HG02610 (cell line): ENCODE data around the gene ROR1.

Experiments used
- ATAC-seq: cut with Tn5 transposase; IDR thresholded peaks from one replicate; pipeline ENCODE4 v1.9.1; 2021; ENCODE audit warnings: mild to moderate bottlenecking, moderate library complexity; ENCODE audit not compliant: unreplicated experiment

ROR1 gene

GRCh38 chr1:64001038-64001437, 227.2 kb downstream of the ROR1 start:
- no peak for ATAC-seq

DNA sequence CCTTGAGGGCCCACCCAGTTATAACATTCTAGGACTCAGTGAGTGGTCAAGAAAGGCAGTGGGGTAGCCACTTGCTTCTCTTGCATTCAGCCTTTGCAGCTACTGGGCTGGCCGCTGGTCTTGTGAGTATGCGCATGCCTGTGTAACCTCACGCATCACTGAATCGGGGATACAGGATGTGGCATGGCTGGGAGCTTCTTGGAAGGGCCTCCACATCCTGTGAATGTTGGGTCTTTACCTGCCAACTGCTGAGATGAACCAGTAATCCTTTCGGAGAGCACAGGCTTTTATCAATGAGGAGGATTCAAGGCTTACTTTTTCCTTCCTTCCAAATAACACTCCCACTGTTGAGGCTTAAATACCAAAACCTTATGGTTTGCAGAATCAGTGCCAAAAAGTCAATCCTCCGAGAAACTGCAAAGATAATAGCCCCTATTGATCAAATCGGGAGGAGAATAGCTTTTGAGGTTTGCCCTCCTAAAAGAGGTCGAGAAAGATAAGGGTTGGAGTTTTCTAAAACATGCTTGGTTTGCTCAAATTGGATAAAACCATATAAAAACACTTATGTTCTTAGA, 230.7 kb downstream of the ROR1 start:
- no peak for ATAC-seq

GRCh38 chr1:64005801-64006200, 232.0 kb downstream of the ROR1 start:
- no peak for ATAC-seq

- ATAC-seq: no peak
These were observed 232.6 kb downstream of the ROR1 start for GRCh38 chr1:64006276-64007051.

- ATAC-seq: no peak
These were observed 236.5 kb downstream of the ROR1 start for GRCh38 chr1:64010316-64010715.

DNA sequence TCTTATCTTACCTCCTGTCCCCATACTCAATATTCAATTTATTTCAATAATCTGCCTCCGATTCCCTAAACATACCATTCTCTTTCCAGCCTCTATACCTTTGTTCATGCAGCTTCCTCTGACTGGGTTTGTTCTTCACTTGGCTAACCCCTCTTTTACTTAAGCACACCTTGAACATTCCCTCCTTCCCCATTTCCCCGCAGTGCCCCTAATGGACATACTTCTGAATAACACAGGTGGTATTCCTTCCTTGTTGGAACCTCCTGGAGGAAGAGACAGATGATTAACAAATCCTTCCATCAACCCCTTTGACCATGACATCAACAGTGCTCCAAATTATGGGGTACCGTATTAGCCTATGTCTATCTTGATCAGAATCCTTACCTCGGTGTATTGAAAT, 239.6 kb downstream of the ROR1 start:
- no peak for ATAC-seq

GRCh38 chr1:64019818-64020217, 246.0 kb downstream of the ROR1 start:
- ATAC-seq: no peak

DNA sequence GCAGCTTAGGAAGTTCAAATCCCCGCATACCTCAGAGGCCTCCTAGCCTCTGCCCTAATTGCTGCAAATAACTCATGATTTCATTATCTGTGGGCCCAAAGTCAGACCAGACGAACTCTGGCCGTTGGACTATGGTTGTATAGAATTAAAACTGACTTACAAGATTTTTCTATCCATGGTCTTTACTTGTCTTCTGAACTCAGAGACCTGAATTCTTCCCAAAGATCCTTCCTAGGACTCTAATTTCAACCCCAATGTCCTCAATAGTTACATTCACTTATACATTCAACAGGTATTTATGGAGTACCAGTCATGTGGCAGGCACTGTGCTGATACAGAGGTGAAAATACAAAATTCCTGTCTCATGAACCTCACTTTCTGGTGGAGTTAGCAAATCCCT, 247.2 kb downstream of the ROR1 start:
- no peak for ATAC-seq

DNA sequence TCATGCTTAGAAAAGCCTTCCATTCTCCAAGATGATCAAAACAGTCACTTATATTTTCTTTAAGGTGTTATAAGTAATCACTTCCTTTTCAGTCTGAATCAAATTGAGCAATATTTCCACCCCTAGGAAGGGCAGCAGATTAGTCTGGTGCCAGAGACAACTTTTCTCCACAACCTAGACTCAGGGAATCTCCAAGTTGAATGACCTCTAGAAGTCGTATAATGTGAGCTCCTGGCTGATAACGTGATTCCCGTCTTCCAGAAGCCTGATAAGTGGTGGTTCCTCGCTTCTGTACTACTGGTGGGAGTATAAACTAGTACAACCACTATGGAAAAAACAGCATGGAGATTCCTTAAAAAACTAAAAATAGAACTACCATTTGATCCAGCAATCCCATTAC, 251.2 kb downstream of the ROR1 start:
- no peak for ATAC-seq

DNA sequence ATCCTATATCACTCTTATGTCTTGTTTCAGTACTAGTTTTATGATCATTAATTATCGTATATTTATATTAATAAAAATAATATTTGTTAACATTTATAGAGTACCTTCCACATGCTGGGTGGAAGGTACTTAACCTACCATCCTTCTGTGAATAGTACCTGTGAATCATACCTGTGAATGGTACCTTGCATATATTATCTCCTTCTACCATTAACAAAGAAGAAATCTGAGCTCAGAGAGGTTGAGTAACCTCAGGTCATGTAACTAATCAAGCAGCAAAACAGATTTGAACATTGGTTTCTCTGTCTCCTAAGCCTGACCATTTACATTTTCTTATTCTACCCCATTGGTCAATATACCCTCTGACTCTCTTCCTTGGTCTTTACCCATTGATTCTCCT, 255.2 kb downstream of the ROR1 start:
- no peak for ATAC-seq

- ATAC-seq: no peak
These were observed 256.6 kb downstream of the ROR1 start for GRCh38 chr1:64030411-64030810.

- no peak for ATAC-seq
These were observed 257.4 kb downstream of the ROR1 start for GRCh38 chr1:64031236-64031635.

GRCh38 chr1:64033667-64034220, 259.9 kb downstream of the ROR1 start:
- no peak for ATAC-seq

DNA sequence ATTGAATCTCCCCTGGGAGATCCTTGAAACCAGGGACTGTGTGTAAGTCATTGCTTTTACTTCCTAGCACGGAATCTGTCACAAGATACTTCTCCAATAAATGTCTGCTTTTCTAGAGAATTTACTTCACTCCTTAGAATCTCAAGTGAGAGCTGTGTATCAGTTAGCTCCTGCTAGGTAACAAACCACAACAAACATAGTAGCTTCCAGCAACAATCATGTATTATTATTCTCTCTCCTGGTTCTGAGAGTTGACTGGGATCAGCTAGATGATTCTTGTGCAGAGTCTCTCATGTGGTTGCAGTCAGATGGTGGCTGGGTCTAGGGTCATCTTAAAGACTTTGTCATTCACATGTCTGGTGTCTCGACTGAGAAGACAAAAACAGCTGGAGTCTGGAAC, 262.7 kb downstream of the ROR1 start:
- no peak for ATAC-seq

DNA sequence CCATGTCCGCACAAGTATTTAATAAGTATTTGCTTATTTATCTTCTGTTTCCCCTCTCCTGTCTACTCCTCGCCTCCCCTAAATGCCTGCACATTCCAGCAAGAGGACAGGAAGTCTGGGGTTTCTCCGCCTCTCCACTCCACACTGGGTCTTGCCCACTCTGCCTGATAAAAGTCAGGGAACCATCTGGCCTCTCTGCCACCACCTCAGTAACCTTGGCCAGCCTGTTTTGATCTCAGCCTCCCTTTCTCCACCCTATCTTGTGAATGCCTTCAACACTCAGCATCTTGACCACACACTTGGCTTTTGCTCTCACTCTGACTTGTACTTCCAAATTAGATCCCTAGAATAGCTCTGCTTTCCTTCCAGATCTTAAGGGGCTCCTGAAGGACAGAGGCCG, 264.3 kb downstream of the ROR1 start:
- no peak for ATAC-seq

DNA sequence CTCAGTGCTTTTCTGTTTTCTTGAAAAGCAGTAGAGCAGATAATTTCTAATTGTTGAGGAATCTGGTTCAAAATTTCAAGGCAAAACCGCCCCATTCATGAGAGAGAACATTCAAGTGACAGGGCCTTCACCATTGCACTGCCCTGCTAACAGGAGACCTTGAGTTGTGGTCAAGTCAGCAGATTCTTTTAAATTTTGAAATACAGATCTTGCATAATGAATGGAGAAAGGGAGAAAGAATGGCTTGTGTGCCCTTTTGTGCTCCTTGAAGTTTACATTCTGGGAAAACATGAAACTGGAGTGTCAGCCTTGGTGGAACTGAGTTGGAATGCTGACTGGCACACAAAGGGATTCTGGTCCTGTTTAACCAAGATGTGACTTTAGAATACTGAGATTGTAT, 265.1 kb downstream of the ROR1 start:
- no peak for ATAC-seq

DNA sequence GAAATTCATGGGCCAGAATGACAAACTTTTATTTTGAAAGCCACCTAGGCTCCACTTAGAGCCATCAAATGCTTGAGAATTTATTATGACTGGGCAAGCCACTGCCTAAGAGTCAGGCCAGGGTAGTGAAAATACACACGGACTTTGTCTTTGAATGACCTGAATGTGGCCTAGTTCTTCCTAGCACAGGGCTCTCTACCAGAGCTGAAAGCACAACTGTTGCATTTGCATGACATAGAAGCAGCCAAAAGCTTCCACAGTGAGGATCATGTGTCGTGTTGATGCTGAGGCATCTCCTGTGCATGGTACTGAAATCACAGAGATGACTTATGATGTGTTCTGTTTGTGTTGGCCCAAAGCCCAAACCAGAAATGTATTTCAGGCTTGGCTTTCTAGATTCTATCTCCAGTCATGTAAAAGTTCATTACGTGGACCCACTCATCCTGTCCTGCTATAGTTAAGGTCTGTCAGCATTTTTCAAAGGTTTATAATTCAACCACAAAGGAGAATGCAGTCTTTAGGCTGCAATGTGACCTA, 265.6 kb downstream of the ROR1 start:
- ATAC-seq: no peak

- no peak for ATAC-seq
These were observed 267.7 kb downstream of the ROR1 start for GRCh38 chr1:64041371-64042131.

GRCh38 chr1:64042331-64043100, 268.7 kb downstream of the ROR1 start:
- no peak for ATAC-seq

- no peak for ATAC-seq
These were observed 269.5 kb downstream of the ROR1 start for GRCh38 chr1:64043288-64043687.

DNA sequence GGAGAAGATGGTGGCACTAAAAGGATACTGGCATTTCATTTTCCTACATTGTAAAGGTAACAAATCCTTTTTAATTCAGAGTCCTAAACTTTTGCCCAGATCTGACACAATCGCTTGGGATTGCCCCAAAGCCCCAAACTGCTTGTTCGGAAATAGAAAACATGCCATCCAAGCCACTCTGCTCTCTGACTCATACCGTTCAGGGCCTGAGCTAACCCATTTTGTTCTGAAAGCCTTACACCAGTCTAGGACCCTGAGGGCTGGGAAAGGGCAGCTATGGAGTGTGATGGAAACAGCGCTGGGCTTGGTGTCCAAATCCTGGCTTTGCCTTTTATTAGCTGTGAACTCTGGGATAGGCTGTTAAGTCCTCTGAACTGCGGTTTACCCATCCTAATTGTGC, 270.2 kb downstream of the ROR1 start:
- ATAC-seq: no peak
